Breast epithelium (tissue), 3 donors: ENCODE results near the gene RERE.

ENCODE experiments used
- POLR2A ChIP-seq: fragments of 450-650 bp; IDR thresholded peaks from one replicate; pipeline ENCODE4 v1.6.1; 2016; ENCODE audit warnings: antibody characterized with exemption, mild to moderate bottlenecking, moderate library complexity
- POLR2AphosphoS5 ChIP-seq, 3 donors: sonication (generic); formaldehyde crosslinking; IDR thresholded peaks; one replicate each; pipeline ENCODE4 v1.6.1; 2017; ENCODE audit warnings: antibody characterized with exemption in 3 of 3
- TF ChIP-seq, protein P1 (sequence below), 3 donors: fragments of 450-650 bp; IDR thresholded peaks; one replicate each; pipeline ENCODE4 v1.5.1; 2016 to 2017; ENCODE audit warnings: antibody characterized with exemption in 3 of 3, mild to moderate bottlenecking in 3 of 3, moderate library complexity in 3 of 3

DNA sequence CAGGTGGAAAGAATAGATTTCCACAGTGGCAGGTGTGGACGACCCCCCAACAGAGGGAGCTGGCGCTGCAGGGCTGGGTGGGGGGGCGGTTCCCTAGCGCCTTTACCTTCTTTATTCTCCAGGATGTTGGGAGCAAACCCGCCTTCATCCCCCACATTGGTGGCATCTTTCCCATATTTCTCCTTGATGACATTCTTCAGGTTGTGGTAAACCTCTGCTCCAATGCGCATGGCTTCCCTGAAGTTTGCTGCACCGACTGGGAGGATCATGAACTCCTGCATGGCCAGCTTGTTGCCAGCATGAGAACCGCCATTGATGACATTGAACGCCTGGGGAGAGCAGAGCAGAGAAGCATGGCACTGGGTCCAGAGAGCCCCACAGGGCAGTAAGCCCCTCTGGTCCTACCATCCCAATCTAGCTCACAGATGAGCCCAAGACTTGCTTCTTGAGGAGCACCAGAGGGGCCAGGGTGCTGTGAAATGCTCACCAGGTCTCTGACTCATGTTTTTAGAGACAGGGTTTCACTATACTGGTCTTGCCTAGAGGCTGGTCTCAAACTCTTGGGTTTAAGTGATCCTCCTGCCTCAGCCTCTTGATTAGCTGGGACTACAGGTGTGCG is 48.8 kb upstream of the RERE start:
- TF ChIP-seq, protein P1, sequence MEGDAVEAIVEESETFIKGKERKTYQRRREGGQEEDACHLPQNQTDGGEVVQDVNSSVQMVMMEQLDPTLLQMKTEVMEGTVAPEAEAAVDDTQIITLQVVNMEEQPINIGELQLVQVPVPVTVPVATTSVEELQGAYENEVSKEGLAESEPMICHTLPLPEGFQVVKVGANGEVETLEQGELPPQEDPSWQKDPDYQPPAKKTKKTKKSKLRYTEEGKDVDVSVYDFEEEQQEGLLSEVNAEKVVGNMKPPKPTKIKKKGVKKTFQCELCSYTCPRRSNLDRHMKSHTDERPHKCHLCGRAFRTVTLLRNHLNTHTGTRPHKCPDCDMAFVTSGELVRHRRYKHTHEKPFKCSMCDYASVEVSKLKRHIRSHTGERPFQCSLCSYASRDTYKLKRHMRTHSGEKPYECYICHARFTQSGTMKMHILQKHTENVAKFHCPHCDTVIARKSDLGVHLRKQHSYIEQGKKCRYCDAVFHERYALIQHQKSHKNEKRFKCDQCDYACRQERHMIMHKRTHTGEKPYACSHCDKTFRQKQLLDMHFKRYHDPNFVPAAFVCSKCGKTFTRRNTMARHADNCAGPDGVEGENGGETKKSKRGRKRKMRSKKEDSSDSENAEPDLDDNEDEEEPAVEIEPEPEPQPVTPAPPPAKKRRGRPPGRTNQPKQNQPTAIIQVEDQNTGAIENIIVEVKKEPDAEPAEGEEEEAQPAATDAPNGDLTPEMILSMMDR (IDR thresholded peaks at IDR 0.05) = no peak
- TF ChIP-seq POLR2A = no peak
- no peak for TF ChIP-seq POLR2AphosphoS5 (IDR thresholded peaks at IDR 0.05)
